Non-pigmented ciliary epithelial cell (primary cell): ENCODE data around the gene SPIB.
"Not testable (repeated sequence)": the region's sequence is repeated elsewhere in the genome, so short reads cannot be mapped to it uniquely, and the experiment has no call there.

Experiments used
- DNase-seq: peaks from one replicate; pipeline ENCODE4 v3.0.0-alpha.2; 2010; ENCODE audit warnings: low read depth

SPIB gene

GRCh38 chr19:50473336-50473735 lies 54.6 kb downstream of the SPIB start:
- DNase-seq, result not testable (repeated sequence)

- DNase-seq, result no peak
Observed at GRCh38 chr19:50475101-50475568, 56.4 kb downstream of the SPIB start.

GRCh38 chr19:50475736-50476223 lies 57.0 kb downstream of the SPIB start:
- DNase-seq, result no peak

- DNase-seq, result peak; percentile 64
Observed at GRCh38 chr19:50476224-50476906, 57.6 kb downstream of the SPIB start, which contains the start of the genes EMC10 and GARIN5A. TSS of gene EMC10 (plus strand) at chr19:50476507. CDS start at chr19:50476545, 38 bp downstream. TSS of gene GARIN5A (minus strand) at chr19:50476848. CDS start at chr19:50476388, 460 bp downstream.

GRCh38 chr19:50476907-50477238 lies 58.1 kb downstream of the SPIB start:
- no peak for DNase-seq

GRCh38 chr19:50477751-50478515 lies 59.2 kb downstream of the SPIB start:
- DNase-seq, result no peak

- no peak for DNase-seq
Observed at GRCh38 chr19:50478901-50479715, 60.4 kb downstream of the SPIB start.

- DNase-seq, result no peak
Observed at GRCh38 chr19:50479761-50480251, 61.1 kb downstream of the SPIB start.

GRCh38 chr19:50480281-50481111 lies 61.8 kb downstream of the SPIB start:
- DNase-seq, result no peak
